A673 (cell line): ENCODE measurements around the gene PDE8A. TPM values are rescaled to one million over a fixed set of nuclear protein-coding genes. Genes with fewer than 3 reads are reported as not detected.

Source experiments
- BruUV-seq: library from RNA; stranded (reverse); fragments of 400-500 nt; replicated peaks from 2 replicates; lab custom pipeline; 2021; lab: Mats Ljungman, UMichigan
- CTCF ChIA-PET: fragments of 300-600 bp; sonication (Branson Sonifier 250); formaldehyde crosslinking; loops from one replicate; lab custom pipeline; 2022; ENCODE audit warnings: antibody characterized with exemption; lab: Charles Lee
- POLR2A ChIA-PET: fragments of 300-600 bp; sonication (Branson Sonifier 250); formaldehyde crosslinking; loops from one replicate; lab custom pipeline; 2022; ENCODE audit warnings: antibody characterized with exemption; ENCODE audit not compliant: low non-redundant PET; lab: Charles Lee
- DNase-seq: peaks from one replicate; pipeline ENCODE4 v3.0.0-alpha.2; 2015; ENCODE audit warnings: low spot score
- H3K27ac ChIP-seq: fragments of 200-600 bp; sonication (generic); 2 replicates; pipeline ENCODE4 v1.5.1; 2016; ENCODE audit warnings: mixed run types, low read depth, mild to moderate bottlenecking, mixed read lengths, antibody characterized with exemption, low read length; ENCODE audit not compliant: poor library complexity, severe bottlenecking
- H3K27me3 ChIP-seq: fragments of 200-600 bp; sonication (generic); replicated peaks from 2 replicates; pipeline ENCODE4 v1.6.1; 2017; ENCODE audit warnings: mixed run types, low read depth, mild to moderate bottlenecking, mixed read lengths, antibody characterized with exemption, low read length; ENCODE audit not compliant: insufficient read depth, poor library complexity
- H3K36me3 ChIP-seq: fragments of 200-600 bp; sonication (generic); 2 replicates; pipeline ENCODE4 v1.6.1; 2016; ENCODE audit warnings: mixed run types, mild to moderate bottlenecking, mixed read lengths, antibody characterized with exemption, low read length; ENCODE audit not compliant: insufficient read depth, poor library complexity, severe bottlenecking
- H3K4me1 ChIP-seq: fragments of 200-600 bp; sonication (generic); 2 replicates; pipeline ENCODE4 v1.6.1; 2017; ENCODE audit warnings: mixed run types, mild to moderate bottlenecking, mixed read lengths, antibody characterized with exemption, low read length; ENCODE audit not compliant: insufficient read depth, poor library complexity, severe bottlenecking
- H3K4me3 ChIP-seq: fragments of 200-600 bp; sonication (generic); 2 replicates; pipeline ENCODE4 v1.5.1; 2016; ENCODE audit warnings: low read depth, mixed run types, mild to moderate bottlenecking, mixed read lengths, low read length; ENCODE audit not compliant: poor library complexity, severe bottlenecking
- H3K9me3 ChIP-seq: fragments of 200-600 bp; sonication (generic); 2 replicates; pipeline ENCODE4 v1.6.1; 2016; ENCODE audit warnings: mixed run types, low read depth, mild to moderate bottlenecking, mixed read lengths, antibody characterized with exemption, low read length; ENCODE audit not compliant: poor library complexity, severe bottlenecking
- EZH2 ChIP-seq: fragments of 200-600 bp; sonication (generic); IDR thresholded peaks from 2 replicates; pipeline ENCODE4 v1.6.1; 2017; ENCODE audit warnings: borderline replicate concordance, low read depth, mild to moderate bottlenecking, mixed read lengths, antibody characterized with exemption, low read length; ENCODE audit not compliant: poor library complexity, severe bottlenecking
- intact Hi-C: fragments of 100-400 bp; cut with micrococcal nuclease; formaldehyde crosslinking; loops from one replicate; pipeline ENCODE4 v1.10.0; 2022; ENCODE audit not compliant: unreplicated experiment
- total RNA-seq: library from RNA; stranded (reverse); gene quantifications from 2 replicates; pipeline ENCODE4 v1.2.3, GENCODE V29; 2021
- TF ChIP-seq, protein P1 (sequence below): fragments of 300-800, 200-600 bp; sonication (generic); conservative IDR thresholded peaks from 2 replicates; pipeline ENCODE4 v1.5.1; 2017; ENCODE audit warnings: low read depth, mild to moderate bottlenecking, antibody characterized with exemption, low read length, moderate library complexity, mixed read lengths

Gene PDE8A
- total RNA-seq, 1 experiment from 2014 or later: 80.7 TPM

DNA sequence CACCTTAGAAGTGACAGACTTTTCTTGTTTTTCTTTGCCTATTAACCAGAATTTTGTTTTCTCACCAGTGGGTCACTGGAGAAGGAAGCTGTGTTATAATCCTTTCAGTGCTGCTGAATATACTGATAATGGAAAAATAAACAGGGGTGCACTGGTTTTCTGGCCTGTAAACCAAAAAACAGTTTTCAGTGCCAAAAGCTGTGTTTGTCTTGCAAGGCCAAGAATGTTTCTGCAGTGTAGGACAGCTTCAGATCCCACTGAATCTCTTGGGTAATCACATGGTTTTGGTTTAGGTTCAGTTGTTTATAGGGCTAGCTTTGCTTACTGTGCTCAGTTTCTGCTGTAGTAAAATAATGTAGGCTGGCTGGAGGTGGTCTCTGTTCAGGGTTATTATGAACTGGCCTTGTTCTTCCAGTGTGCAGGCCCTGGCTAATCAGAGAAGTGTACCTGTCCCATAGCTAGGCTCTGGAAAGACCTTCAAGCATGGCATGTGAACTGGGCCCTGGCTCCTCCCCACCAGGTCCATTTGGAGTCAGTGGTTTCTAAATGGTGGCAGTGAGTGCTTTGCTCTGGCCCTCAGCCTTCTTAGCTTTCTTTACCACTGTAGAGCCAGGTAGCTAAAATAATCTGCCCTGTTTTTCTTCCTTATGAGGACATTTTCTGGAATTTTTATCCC is 18.7 kb downstream of the PDE8A start:
- Histone ChIP-seq H3K27me3 (no peaks in the 10 kb centered on the region), H3K9me3 (no peaks in the 10 kb centered on the region), H3K4me1 (peaks cover 38% of the 10 kb centered on the region), H3K27ac (peak overlapping the region; percentile 27), H3K36me3 (no peaks in the 10 kb centered on the region), H3K4me3 (no peak overlapping the region)
- DNase-seq: no peak
- BruUV-seq: no TSS peak
- TF ChIP-seq EZH2: no peak
- TF ChIP-seq, protein P1, sequence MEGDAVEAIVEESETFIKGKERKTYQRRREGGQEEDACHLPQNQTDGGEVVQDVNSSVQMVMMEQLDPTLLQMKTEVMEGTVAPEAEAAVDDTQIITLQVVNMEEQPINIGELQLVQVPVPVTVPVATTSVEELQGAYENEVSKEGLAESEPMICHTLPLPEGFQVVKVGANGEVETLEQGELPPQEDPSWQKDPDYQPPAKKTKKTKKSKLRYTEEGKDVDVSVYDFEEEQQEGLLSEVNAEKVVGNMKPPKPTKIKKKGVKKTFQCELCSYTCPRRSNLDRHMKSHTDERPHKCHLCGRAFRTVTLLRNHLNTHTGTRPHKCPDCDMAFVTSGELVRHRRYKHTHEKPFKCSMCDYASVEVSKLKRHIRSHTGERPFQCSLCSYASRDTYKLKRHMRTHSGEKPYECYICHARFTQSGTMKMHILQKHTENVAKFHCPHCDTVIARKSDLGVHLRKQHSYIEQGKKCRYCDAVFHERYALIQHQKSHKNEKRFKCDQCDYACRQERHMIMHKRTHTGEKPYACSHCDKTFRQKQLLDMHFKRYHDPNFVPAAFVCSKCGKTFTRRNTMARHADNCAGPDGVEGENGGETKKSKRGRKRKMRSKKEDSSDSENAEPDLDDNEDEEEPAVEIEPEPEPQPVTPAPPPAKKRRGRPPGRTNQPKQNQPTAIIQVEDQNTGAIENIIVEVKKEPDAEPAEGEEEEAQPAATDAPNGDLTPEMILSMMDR: no peak
- ChIA-PET CTCF (no interaction called here), POLR2A (interaction anchor here (0.7 kb wide), 1 partner anchor 42 kb away, joined by 3 read pairs; no protein-coding TSS in a partner anchor)
- intact Hi-C loops: no loop called here

DNA sequence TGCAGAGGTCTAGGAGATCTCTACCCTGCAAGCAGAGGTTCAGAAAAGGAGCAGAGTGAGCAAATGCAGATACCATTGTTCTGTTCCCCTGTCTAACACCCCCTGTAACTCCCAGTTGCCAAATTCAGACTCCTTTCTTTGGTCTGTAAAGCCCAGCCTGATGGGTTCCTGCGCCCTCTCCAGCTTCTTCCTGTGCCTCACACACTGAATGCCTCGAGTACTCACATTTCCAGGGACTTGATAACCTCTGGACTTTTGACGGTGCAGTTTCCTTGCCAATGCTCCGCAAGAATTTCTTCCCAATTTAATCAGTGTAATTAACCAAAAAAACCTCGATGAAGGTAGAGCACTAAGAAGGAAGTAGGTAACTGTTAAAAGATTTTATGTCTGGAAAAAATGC is 19.3 kb downstream of the PDE8A start:
- no peak for DNase-seq
- Histone ChIP-seq H3K4me1 (peaks cover 41% of the 10 kb centered on the region), H3K27me3 (no peaks in the 10 kb centered on the region), H3K36me3 (no peaks in the 10 kb centered on the region), H3K4me3 (no peak overlapping the region), H3K27ac (no peak overlapping the region), H3K9me3 (no peaks in the 10 kb centered on the region)
- ChIA-PET CTCF (no interaction called here), POLR2A (interaction anchor here (0.7 kb wide), 1 partner anchor 41 kb away, joined by 3 read pairs; no protein-coding TSS in a partner anchor)
- intact Hi-C loops: no loop called here
- no TSS peak for BruUV-seq
- TF ChIP-seq EZH2: no peak
- TF ChIP-seq, protein P1: no peak

DNA sequence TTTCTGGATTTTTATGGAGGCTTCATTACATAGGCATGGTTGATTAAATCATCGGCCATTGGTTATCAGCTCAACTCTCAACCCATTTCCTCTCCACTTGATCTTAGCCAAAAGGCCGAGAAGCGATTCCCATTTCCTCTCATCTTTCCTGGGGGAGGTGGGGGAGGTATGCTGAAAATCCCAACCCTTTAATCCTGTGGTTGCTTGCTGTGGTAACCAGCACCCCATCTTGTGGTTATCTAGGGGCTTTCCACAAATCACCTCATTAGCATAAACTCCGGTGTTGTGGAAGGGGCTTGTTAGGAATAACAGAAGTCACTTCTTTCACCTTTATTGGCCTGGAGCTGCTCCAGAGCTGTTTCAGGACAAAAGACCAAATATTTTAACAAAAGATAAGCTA is 20.9 kb downstream of the PDE8A start:
- intact Hi-C loops: no loop called here
- no peak overlapping the region for H3K27ac ChIP-seq
- no peak for TF ChIP-seq EZH2
- TF ChIP-seq, protein P1: no peak
- ChIA-PET CTCF (interaction anchor here (0.6 kb wide), 1 partner anchor 119 kb away, joined by 4 read pairs; no protein-coding TSS in a partner anchor), POLR2A (no interaction called here)
- no peak overlapping the region for H3K4me3 ChIP-seq
- BruUV-seq: no TSS peak
- no peak for DNase-seq
- no peaks in the 10 kb centered on the region for H3K27me3 ChIP-seq
- no peaks in the 10 kb centered on the region for H3K36me3 ChIP-seq
- no peaks in the 10 kb centered on the region for H3K9me3 ChIP-seq
- H3K4me1 ChIP-seq: peaks cover 52% of the 10 kb centered on the region
